HG02885 (cell line): ENCODE data around the gene RPL7L1.

Source experiments
- ATAC-seq: cut with Tn5 transposase; IDR thresholded peaks from one replicate; pipeline ENCODE4 v1.9.1; 2021; ENCODE audit warnings: mild to moderate bottlenecking; ENCODE audit not compliant: unreplicated experiment, poor library complexity

RPL7L1 gene

DNA sequence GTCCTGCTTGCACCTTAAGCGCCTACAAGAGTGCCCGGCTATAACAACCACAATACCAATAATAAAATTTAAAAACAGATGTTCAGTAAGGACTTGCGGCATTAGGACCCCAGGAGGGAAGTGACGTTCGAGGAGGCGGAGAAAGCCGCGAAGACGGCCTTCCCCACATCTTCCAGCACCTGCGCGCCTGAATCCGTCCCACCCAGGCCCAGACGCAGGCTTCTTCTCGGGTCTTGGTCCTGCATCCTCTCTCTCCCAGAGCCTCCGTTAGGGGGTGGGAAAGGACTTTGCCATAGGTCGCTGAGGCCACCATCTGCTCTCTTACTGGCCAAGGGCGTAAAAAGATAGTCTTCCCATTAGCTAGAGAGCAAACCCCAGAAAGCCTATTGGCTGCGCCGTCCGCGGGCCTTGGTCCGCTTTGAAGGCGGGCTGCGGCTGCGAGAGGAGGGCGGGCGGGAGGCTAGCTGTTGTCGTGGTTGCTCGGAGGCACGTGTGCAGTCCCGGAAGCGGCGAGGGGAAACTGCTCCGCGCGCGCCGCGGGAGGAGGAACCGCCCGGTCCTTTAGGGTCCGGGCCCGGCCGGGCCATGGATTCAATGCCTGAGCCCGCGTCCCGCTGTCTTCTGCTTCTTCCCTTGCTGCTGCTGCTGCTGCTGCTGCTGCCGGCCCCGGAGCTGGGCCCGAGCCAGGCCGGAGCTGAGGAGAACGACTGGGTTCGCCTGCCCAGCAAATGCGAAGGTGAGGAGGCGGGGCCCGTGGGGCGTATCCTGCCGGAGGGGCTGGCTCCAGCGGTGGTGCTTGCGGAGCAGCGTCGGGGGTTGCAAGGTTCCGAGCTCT lies 49.8 kb downstream of the RPL7L1 start, which contains the start of gene CNPY3:
Gene CNPY3, plus strand, starts transcription at position 495 of the 835 bp plus-strand sequence. Its CDS starts 91 bp downstream, at position 586.
- ATAC-seq, result peak; percentile 72

DNA sequence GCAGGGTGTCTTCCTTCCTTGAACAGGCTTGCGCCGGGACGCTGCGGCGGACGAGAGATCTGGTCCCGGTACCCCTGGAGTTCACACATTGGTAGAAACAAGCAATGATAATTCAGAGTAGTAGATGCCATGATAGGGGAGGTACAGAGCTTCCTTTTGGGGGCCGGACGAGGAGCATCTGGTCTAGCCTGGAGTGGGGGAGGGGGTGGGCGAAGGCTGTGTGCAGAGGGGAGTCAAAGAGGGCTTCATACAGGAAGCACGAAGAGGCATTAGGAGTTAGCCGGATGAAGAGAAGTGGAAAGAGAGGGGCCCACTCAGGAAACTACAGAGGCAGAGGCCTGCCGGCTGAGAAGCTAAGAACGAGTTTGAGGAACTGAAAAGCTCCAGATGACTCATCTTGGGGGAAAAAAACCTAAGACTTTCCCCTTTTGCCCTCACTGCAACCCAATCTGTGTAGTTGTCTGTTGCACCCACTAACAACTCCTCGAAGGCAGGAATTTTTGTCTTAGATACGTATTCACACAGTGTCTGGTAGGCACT lies 50.5 kb downstream of the RPL7L1 start:
- peak; percentile 61 for ATAC-seq

DNA sequence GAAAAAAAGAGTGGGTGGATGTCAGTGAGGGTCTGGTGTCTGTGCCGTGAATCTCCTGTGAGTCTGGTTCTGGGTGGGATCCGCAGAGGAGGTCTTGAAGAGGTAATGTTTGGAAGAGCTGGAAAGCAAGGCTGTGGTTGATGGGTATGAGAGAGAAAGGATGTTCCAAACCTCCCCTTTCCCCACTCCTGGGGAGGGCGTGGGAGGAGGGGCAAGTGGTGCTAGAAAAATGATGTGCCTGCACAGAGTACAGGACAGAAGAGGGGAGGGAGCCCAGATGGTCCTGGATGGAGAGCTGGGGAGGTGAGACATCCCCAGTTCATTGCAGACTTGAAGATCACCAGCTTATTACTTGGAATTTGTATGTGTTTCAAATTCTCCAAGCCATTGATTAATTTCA lies 53.0 kb downstream of the RPL7L1 start:
- no peak for ATAC-seq

DNA sequence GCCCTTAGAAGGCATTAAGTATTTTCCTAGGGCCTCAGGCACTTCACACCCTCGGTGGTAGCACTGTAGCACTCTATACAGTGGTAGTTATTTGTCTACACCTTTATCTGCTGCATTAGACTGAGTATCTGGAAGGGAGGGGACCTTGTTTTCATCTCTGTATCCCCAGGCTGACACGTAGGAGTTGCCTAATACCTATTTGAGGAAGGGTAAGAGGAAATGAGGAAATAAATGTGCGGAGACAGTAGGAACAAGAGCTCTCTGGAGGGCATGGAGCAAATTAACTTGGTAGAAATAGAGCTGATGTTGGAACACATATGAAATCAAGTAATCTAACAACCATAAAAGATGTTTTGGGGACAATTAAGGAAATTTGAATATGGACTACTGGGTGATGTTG lies 53.8 kb downstream of the RPL7L1 start:
- ATAC-seq, result no peak

- no peak for ATAC-seq
Observed at GRCh38 chr6:42935322-42935721, 55.9 kb downstream of the RPL7L1 start.

- ATAC-seq, result no peak
Observed at GRCh38 chr6:42936398-42936797, 57.0 kb downstream of the RPL7L1 start.

GRCh38 chr6:42937548-42938427 lies 58.4 kb downstream of the RPL7L1 start:
- no peak for ATAC-seq

- ATAC-seq, result no peak
Observed at GRCh38 chr6:42938428-42938796, 59.0 kb downstream of the RPL7L1 start.

DNA sequence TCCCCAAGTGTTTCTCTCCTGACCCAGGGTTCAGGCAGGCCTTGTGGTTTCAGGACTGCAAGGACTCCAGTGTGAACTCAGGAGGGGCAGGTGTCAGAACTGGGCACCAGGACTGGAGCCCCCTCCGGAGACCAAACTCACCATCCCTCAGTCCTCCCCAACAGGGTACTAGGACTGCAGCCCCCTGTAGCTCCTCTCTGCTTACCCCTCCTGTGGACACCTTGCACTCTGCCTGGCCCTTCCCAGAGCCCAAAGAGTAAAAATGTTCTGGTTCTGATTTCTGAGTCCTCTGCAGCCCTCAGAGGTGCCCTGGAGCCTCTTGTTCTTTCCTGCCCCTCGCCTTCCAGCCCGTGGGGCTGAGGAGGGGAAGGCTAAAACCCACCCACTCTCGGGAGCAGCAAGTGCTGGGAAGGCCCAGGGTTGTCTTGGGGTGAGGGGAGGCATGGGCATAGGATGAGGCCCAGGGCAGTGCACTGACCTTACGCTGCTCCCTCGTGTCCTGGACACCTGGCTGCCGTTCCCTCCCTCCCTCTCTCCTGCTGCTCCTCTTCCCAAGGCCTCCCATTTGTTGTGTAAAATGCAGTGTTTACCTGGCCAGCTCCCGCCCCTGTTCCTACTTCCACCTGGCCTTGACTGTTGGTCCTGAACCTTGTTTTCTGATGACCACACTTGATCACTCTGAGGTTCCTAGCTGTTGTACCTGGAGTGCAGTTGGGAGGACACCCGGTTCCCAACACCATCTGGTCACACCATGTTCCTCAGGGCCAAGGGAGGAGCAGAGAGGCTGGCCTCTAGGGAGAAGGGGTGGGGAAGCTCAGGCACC lies 59.8 kb downstream of the RPL7L1 start:
- no peak for ATAC-seq
